ENCODE results near the gene TBCD.

Gene TBCD

GRCh38 chr17:82993005-82993404 lies 241.1 kb downstream of the TBCD start:
- Histone ChIP-seq H3K27ac (ENCODE audit: low read depth, low read length) (no peak overlapping the region), H3K27me3 (ENCODE audit: control insufficient read depth, insufficient read depth, low read length) (no peaks in the 10 kb centered on the region)

More at GRCh38 chr17:82993005-82993404, 241.1 kb downstream of the TBCD start:
- H3K36me3 ChIP-seq (ENCODE audit: control insufficient read depth, insufficient read depth, low read length), result no peaks in the 10 kb centered on the region
- H3K9ac ChIP-seq (ENCODE audit: low read depth, low read length), result no peak overlapping the region
- no peaks in the 10 kb centered on the region; the same call in none of the 2 replicates for H3K9me3 ChIP-seq (ENCODE audit: control insufficient read depth, insufficient read depth, low read length)
- H3K4me1 ChIP-seq (ENCODE audit: control insufficient read depth, insufficient read depth, low read length), result 0 out of 2 replicates have a peak, but pooled peaks cover 4% of the 10 kb centered on the region
- H3K4me3 ChIP-seq (ENCODE audit: low read depth, low read length), result no peak overlapping the region
